GM23338 (cell line): ENCODE results near the gene PTPRR. TPM values are rescaled to one million over a fixed set of nuclear protein-coding genes. Genes with fewer than 3 reads are reported as not detected.

Experiments used
- ATAC-seq: fragments of 200-7000 bp; cut with Tn5 transposase; 3 replicates; pipeline ENCODE4 v1.9.1; 2020
- DNase-seq: peaks from one replicate; pipeline ENCODE4 v3.0.0-alpha.2; 2015; ENCODE audit warnings: low spot score
- H2AFZ ChIP-seq: fragments of 200-600 bp; sonication (generic); 2 replicates; pipeline ENCODE4 v1.8.0; 2016; ENCODE audit warnings: antibody characterized with exemption, mild to moderate bottlenecking, moderate library complexity
- H3F3A ChIP-seq: fragments of 200-600 bp; sonication (generic); replicated peaks from 2 replicates; pipeline ENCODE4 v1.8.0; 2017; ENCODE audit warnings: antibody characterized with exemption, mixed run types, low read depth
- H3K27ac ChIP-seq: fragments of 200-600 bp; sonication (generic); 2 replicates; pipeline ENCODE4 v1.6.1; 2016; ENCODE audit warnings: low read depth
- H3K27me3 ChIP-seq: fragments of 200-600 bp; sonication (generic); 2 replicates; pipeline ENCODE4 v1.8.0; 2016; ENCODE audit warnings: mild to moderate bottlenecking, mixed run types, moderate library complexity; ENCODE audit not compliant: insufficient read depth
- H3K36me3 ChIP-seq: fragments of 200-600 bp; sonication (generic); 2 replicates; pipeline ENCODE4 v1.8.0; 2016; ENCODE audit warnings: mild to moderate bottlenecking; ENCODE audit not compliant: insufficient read depth
- H3K4me1 ChIP-seq: fragments of 200-600 bp; sonication (generic); 2 replicates; pipeline ENCODE4 v1.8.0; 2016; ENCODE audit warnings: mild to moderate bottlenecking, moderate library complexity; ENCODE audit not compliant: insufficient read depth
- H3K4me2 ChIP-seq: fragments of 200-600 bp; sonication (generic); 2 replicates; pipeline ENCODE4 v1.7.1; 2017; ENCODE audit warnings: mixed run types
- H3K4me3 ChIP-seq: fragments of 200-600 bp; sonication (generic); 2 replicates; pipeline ENCODE4 v1.6.1; 2016; ENCODE audit warnings: mixed run types
- H3K79me2 ChIP-seq: fragments of 200-600 bp; sonication (generic); replicated peaks from 2 replicates; pipeline ENCODE4 v1.8.0; 2017; ENCODE audit warnings: mild to moderate bottlenecking; ENCODE audit not compliant: insufficient read depth
- H3K9me2 ChIP-seq: fragments of 200-600 bp; sonication (generic); 2 replicates; pipeline ENCODE4 v1.8.0; 2017; ENCODE audit not compliant: insufficient read depth
- H4K20me1 ChIP-seq: fragments of 200-600 bp; sonication (generic); replicated peaks from 2 replicates; pipeline ENCODE4 v1.8.0; 2017; ENCODE audit warnings: mild to moderate bottlenecking; ENCODE audit not compliant: insufficient read depth
- H3K27ac Mint-ChIP-seq: 2 replicates; pipeline ENCODE4 v1.8.0; 2020; ENCODE audit warnings: inconsistent platforms, mild to moderate bottlenecking, moderate library complexity, mixed read lengths
- H3K27me3 Mint-ChIP-seq: 3 replicates; pipeline ENCODE4 v1.8.0; 2022; ENCODE audit warnings: low read depth, mild to moderate bottlenecking, moderate library complexity, mixed read lengths, inconsistent platforms; ENCODE audit not compliant: insufficient read depth, poor library complexity
- H3K36me3 Mint-ChIP-seq: 3 replicates; pipeline ENCODE4 v1.8.0; 2021; ENCODE audit warnings: low read depth, mild to moderate bottlenecking, inconsistent platforms, moderate library complexity, mixed read lengths
- H3K4me1 Mint-ChIP-seq: 3 replicates; pipeline ENCODE4 v1.8.0; 2020; ENCODE audit warnings: mild to moderate bottlenecking, inconsistent platforms, mixed read lengths
- H3K4me3 Mint-ChIP-seq: 3 replicates; pipeline ENCODE4 v1.8.0; 2021; ENCODE audit warnings: moderate library complexity, mild to moderate bottlenecking, inconsistent platforms, mixed read lengths
- H3K9me3 Mint-ChIP-seq: 3 replicates; pipeline ENCODE4 v1.8.0; 2020; ENCODE audit warnings: moderate library complexity, mild to moderate bottlenecking, inconsistent platforms, mixed read lengths
- CREB1 ChIP-seq: fragments of 250-450 bp; sonication (Bioruptor Pico); IDR thresholded peaks from 2 replicates; pipeline ENCODE4 v1.5.0; 2020; ENCODE audit warnings: low read depth, mild to moderate bottlenecking, moderate library complexity
- EZH2 ChIP-seq: fragments of 200-600 bp; sonication (generic); IDR thresholded peaks from one replicate; pipeline ENCODE4 v1.8.0; 2017; ENCODE audit warnings: antibody characterized with exemption, mild to moderate bottlenecking, low read depth; ENCODE audit not compliant: unreplicated experiment
- EZH2phosphoT487 ChIP-seq: fragments of 200-600 bp; sonication (generic); IDR thresholded peaks from one replicate; pipeline ENCODE4 v1.8.1; 2018; ENCODE audit warnings: antibody characterized with exemption; ENCODE audit not compliant: unreplicated experiment
- JUNB ChIP-seq: IDR thresholded peaks from one replicate; pipeline ENCODE4 v1.6.1; 2016; ENCODE audit warnings: antibody characterized with exemption; ENCODE audit not compliant: unreplicated experiment
- NANOG ChIP-seq: IDR thresholded peaks from 2 replicates; pipeline ENCODE4 v1.6.1; 2016; ENCODE audit warnings: antibody characterized with exemption, borderline replicate concordance
- POLR2AphosphoS5 ChIP-seq: IDR thresholded peaks from 2 replicates; pipeline ENCODE4 v1.6.1; 2016; ENCODE audit warnings: antibody characterized with exemption, low read depth
- STAT1 ChIP-seq: IDR thresholded peaks from one replicate; pipeline ENCODE4 v1.6.1; 2016; ENCODE audit warnings: antibody characterized with exemption; ENCODE audit not compliant: unreplicated experiment
- ZNF114 ChIP-seq: fragments of 250-450 bp; sonication (Bioruptor Pico); IDR thresholded peaks from 2 replicates; pipeline ENCODE4 v1.5.0; 2020; ENCODE audit warnings: mild to moderate bottlenecking, moderate library complexity
- ZNF331 ChIP-seq: fragments of 250-450 bp; sonication (Bioruptor Pico); IDR thresholded peaks from 2 replicates; pipeline ENCODE4 v1.5.0; 2020; ENCODE audit warnings: low read depth, mild to moderate bottlenecking, moderate library complexity
- polyA plus RNA-seq: library from polyadenylated mRNA; unstranded; fragments of >200 nt; fragmentation: Nextera tagmentation; extraction: Ambion mirVana; gene quantifications from 2 replicates; pipeline ENCODE4 v1.2.1, GENCODE V29; 2016
- total RNA-seq: library from RNA; depleted of rRNA; stranded (reverse); fragments of >200 nt; shearing (Covaris generic); gene quantifications from 2 replicates; pipeline ENCODE4 v1.2.3, GENCODE V29; 2014
- TF ChIP-seq, protein P1 (sequence below), 2 experiments: fragments of 200-600 bp in 1 of 2; sonication (generic) in 1 of 2; conservative IDR thresholded peaks; 2 replicates each; pipeline versions ENCODE4 v1.5.1 to v1.6.1; 2016 to 2017; ENCODE audit warnings: antibody characterized with exemption in 2 of 2, low read depth in 2 of 2, mild to moderate bottlenecking in 2 of 2, moderate library complexity in 1 of 2
- TF ChIP-seq, protein P2 (sequence below): fragments of 250-450 bp; sonication (Bioruptor Pico); IDR thresholded peaks from 2 replicates; pipeline ENCODE4 v1.5.0; 2020; ENCODE audit warnings: mild to moderate bottlenecking, moderate library complexity
- TF ChIP-seq, protein P3 (sequence below): IDR thresholded peaks from one replicate; pipeline ENCODE4 v1.6.1; 2018; ENCODE audit warnings: antibody characterized with exemption; ENCODE audit not compliant: unreplicated experiment
- TF ChIP-seq, protein P4 (sequence below): IDR thresholded peaks from 2 replicates; pipeline ENCODE4 v1.6.1; 2016; ENCODE audit warnings: antibody characterized with exemption

PTPRR gene
- total and polyA plus RNA-seq, 2 experiments from 2014 or later: 0.26 to 0.76 TPM

DNA sequence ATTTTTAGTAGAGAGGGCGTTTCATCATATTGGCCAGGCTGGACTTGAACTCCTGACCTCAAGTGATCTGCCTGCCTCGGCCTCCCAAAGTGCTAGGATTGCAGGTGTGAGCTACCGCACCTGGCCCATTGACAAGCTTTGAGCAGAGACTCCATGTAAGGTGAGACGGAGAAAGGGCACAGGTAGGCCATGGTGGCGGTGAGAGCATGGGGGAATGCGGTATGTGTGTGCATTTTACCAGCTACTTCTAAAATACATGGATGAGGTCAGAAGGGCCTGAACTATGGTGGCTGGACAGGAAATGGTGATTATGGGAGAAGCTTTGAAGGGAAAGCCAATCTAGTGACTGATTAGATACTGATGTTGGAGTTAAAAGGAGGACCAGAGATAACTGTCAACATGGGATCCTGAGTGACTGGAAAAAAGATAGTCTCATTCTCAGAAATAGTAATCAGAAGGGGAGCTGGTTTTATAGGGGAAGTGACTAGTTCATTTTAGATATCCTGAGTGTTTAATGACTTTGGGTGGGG, 261.4 kb downstream of the PTPRR start:
- ATAC-seq (no peak), DNase-seq (no peak)
- Mint-ChIP-seq H3K36me3 (no peaks in the 10 kb centered on the region), H3K27me3 (no peaks in the 10 kb centered on the region), H3K4me3 (no peak overlapping the region), H3K9me3 (no peaks in the 10 kb centered on the region), H3K4me1 (peaks cover 21% of the 10 kb centered on the region), H3K27ac (no peak overlapping the region)
- no peak overlapping the region for H3K4me2 ChIP-seq
- no peaks in the 10 kb centered on the region for H3K79me2 ChIP-seq
- H3F3A ChIP-seq: no peaks in the 10 kb centered on the region
- no peaks in the 10 kb centered on the region for H3K36me3 ChIP-seq
- no peaks in the 10 kb centered on the region for H3K27me3 ChIP-seq
- TF ChIP-seq ZNF114 (CRISPR knock-in tag): no peak
- TF ChIP-seq NANOG: no peak
- no peak for TF ChIP-seq EZH2
- no peak for TF ChIP-seq POLR2AphosphoS5
- TF ChIP-seq, protein P1, sequence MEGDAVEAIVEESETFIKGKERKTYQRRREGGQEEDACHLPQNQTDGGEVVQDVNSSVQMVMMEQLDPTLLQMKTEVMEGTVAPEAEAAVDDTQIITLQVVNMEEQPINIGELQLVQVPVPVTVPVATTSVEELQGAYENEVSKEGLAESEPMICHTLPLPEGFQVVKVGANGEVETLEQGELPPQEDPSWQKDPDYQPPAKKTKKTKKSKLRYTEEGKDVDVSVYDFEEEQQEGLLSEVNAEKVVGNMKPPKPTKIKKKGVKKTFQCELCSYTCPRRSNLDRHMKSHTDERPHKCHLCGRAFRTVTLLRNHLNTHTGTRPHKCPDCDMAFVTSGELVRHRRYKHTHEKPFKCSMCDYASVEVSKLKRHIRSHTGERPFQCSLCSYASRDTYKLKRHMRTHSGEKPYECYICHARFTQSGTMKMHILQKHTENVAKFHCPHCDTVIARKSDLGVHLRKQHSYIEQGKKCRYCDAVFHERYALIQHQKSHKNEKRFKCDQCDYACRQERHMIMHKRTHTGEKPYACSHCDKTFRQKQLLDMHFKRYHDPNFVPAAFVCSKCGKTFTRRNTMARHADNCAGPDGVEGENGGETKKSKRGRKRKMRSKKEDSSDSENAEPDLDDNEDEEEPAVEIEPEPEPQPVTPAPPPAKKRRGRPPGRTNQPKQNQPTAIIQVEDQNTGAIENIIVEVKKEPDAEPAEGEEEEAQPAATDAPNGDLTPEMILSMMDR (conservative IDR thresholded peaks at IDR 0.05; ENCODE audit: low read depth in 2 of 2): no peak
- TF ChIP-seq STAT1: no peak
- no peak for TF ChIP-seq JUNB
- TF ChIP-seq, protein P2, sequence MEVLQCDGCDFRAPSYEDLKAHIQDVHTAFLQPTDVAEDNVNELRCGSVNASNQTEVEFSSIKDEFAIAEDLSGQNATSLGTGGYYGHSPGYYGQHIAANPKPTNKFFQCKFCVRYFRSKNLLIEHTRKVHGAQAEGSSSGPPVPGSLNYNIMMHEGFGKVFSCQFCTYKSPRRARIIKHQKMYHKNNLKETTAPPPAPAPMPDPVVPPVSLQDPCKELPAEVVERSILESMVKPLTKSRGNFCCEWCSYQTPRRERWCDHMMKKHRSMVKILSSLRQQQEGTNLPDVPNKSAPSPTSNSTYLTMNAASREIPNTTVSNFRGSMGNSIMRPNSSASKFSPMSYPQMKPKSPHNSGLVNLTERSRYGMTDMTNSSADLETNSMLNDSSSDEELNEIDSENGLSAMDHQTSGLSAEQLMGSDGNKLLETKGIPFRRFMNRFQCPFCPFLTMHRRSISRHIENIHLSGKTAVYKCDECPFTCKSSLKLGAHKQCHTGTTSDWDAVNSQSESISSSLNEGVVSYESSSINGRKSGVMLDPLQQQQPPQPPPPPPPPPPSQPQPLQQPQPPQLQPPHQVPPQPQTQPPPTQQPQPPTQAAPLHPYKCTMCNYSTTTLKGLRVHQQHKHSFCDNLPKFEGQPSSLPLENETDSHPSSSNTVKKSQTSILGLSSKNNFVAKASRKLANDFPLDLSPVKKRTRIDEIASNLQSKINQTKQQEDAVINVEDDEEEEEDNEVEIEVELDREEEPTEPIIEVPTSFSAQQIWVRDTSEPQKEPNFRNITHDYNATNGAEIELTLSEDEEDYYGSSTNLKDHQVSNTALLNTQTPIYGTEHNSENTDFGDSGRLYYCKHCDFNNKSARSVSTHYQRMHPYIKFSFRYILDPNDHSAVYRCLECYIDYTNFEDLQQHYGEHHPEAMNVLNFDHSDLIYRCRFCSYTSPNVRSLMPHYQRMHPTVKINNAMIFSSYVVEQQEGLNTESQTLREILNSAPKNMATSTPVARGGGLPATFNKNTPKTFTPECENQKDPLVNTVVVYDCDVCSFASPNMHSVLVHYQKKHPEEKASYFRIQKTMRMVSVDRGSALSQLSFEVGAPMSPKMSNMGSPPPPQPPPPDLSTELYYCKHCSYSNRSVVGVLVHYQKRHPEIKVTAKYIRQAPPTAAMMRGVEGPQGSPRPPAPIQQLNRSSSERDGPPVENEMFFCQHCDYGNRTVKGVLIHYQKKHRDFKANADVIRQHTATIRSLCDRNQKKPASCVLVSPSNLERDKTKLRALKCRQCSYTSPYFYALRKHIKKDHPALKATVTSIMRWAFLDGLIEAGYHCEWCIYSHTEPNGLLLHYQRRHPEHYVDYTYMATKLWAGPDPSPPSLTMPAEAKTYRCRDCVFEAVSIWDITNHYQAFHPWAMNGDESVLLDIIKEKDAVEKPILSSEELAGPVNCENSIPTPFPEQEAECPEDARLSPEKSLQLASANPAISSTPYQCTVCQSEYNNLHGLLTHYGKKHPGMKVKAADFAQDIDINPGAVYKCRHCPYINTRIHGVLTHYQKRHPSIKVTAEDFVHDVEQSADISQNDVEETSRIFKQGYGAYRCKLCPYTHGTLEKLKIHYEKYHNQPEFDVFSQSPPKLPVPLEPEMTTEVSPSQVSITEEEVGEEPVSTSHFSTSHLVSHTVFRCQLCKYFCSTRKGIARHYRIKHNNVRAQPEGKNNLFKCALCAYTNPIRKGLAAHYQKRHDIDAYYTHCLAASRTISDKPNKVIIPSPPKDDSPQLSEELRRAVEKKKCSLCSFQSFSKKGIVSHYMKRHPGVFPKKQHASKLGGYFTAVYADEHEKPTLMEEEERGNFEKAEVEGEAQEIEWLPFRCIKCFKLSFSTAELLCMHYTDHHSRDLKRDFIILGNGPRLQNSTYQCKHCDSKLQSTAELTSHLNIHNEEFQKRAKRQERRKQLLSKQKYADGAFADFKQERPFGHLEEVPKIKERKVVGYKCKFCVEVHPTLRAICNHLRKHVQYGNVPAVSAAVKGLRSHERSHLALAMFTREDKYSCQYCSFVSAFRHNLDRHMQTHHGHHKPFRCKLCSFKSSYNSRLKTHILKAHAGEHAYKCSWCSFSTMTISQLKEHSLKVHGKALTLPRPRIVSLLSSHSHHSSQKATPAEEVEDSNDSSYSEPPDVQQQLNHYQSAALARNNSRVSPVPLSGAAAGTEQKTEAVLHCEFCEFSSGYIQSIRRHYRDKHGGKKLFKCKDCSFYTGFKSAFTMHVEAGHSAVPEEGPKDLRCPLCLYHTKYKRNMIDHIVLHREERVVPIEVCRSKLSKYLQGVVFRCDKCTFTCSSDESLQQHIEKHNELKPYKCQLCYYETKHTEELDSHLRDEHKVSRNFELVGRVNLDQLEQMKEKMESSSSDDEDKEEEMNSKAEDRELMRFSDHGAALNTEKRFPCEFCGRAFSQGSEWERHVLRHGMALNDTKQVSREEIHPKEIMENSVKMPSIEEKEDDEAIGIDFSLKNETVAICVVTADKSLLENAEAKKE (CRISPR knock-in tag): no peak
- no peak for TF ChIP-seq EZH2phosphoT487
- TF ChIP-seq CREB1 (CRISPR knock-in tag): no peak
- TF ChIP-seq, protein P3, sequence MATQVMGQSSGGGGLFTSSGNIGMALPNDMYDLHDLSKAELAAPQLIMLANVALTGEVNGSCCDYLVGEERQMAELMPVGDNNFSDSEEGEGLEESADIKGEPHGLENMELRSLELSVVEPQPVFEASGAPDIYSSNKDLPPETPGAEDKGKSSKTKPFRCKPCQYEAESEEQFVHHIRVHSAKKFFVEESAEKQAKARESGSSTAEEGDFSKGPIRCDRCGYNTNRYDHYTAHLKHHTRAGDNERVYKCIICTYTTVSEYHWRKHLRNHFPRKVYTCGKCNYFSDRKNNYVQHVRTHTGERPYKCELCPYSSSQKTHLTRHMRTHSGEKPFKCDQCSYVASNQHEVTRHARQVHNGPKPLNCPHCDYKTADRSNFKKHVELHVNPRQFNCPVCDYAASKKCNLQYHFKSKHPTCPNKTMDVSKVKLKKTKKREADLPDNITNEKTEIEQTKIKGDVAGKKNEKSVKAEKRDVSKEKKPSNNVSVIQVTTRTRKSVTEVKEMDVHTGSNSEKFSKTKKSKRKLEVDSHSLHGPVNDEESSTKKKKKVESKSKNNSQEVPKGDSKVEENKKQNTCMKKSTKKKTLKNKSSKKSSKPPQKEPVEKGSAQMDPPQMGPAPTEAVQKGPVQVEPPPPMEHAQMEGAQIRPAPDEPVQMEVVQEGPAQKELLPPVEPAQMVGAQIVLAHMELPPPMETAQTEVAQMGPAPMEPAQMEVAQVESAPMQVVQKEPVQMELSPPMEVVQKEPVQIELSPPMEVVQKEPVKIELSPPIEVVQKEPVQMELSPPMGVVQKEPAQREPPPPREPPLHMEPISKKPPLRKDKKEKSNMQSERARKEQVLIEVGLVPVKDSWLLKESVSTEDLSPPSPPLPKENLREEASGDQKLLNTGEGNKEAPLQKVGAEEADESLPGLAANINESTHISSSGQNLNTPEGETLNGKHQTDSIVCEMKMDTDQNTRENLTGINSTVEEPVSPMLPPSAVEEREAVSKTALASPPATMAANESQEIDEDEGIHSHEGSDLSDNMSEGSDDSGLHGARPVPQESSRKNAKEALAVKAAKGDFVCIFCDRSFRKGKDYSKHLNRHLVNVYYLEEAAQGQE: no peak
- no peak for TF ChIP-seq ZNF331 (CRISPR knock-in tag)
- TF ChIP-seq, protein P4, sequence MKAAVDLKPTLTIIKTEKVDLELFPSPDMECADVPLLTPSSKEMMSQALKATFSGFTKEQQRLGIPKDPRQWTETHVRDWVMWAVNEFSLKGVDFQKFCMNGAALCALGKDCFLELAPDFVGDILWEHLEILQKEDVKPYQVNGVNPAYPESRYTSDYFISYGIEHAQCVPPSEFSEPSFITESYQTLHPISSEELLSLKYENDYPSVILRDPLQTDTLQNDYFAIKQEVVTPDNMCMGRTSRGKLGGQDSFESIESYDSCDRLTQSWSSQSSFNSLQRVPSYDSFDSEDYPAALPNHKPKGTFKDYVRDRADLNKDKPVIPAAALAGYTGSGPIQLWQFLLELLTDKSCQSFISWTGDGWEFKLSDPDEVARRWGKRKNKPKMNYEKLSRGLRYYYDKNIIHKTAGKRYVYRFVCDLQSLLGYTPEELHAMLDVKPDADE: no peak
- H3K4me1 ChIP-seq: peaks cover 31% of the 10 kb centered on the region
- no peak overlapping the region for H2AFZ ChIP-seq
- 0 out of 2 replicates have a peak, but pooled peaks cover 3% of the 10 kb centered on the region for H3K9me2 ChIP-seq
- no peaks in the 10 kb centered on the region for H4K20me1 ChIP-seq
- no peak overlapping the region for H3K27ac ChIP-seq
- H3K4me3 ChIP-seq: no peak overlapping the region
